Measurements from ENCODE around the gene PCDHGA1. TPM values are rescaled to one million over a fixed set of nuclear protein-coding genes. Genes with fewer than 3 reads are reported as not detected.
"Not testable (repeated sequence)": the region's sequence is repeated elsewhere in the genome, so short reads cannot be mapped to it uniquely, and the experiment has no call there.

The PCDHGA1 gene
- total and polyA plus RNA-seq, 4 experiments from 2014 or later = 0.58 to 0.78 TPM; not detected in 2

DNA sequence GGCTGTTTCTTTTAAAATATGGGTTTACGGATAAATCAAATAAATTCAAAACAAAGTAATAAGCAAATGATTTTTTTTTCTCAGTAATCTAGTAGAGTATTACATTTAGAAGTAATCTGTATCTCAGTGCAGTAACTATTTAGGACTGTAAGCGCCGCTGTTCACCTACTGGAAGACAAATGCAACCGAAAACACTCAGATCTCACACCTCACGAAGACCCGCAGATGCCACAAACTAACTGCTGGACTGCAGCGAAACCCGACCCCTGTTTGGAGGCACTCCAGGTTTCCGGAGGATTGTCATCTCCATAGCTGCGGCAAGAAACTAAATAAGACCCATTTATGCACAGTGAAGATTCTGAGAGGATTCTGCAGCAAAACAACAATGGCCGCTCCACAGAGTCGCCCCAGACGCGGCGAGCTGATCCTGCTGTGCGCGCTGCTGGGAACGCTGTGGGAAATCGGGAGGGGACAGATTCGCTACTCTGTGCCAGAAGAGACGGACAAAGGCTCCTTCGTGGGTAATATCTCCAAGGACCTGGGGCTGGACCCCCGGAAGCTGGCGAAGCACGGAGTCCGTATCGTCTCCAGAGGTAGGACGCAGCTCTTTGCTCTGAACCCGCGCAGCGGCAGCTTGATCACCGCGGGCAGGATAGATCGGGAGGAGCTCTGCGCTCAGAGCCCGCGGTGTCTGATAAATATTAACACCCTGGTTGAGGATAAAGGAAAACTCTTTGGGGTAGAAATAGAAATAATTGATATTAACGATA is 62.3 kb downstream of the PCDHGA1 start, which contains the start of gene PCDHGA8:
Gene PCDHGA8 (plus strand): TSS at position 205 of the 770 bp plus-strand sequence. CDS start 181 bp downstream, at position 386.
- no peak for DNase-seq
- Mint-ChIP-seq H3K9me3 (peaks cover 7 to 72% (median 61%) of the 10 kb centered on the region in 8 donors), H3K27me3 (peaks cover 43% of the 10 kb centered on the region in 2 donors), H3K36me3 (peaks cover 7 to 11% of the 10 kb centered on the region in 2 donors), H3K27ac (no peak within 1 kb of the TSS), H3K4me3 (peak within 1 kb of the TSS in 2 of 8 donors; percentile 1 to 17), H3K4me1 (peaks cover 0 to 4% (median 2%) of the 10 kb centered on the region in 4 donors)
- peaks cover 18% of the 10 kb centered on the region for H3K27me3 ChIP-seq (ENCODE audit: insufficient read depth, low read length)
- H3K4me1 ChIP-seq (ENCODE audit: insufficient read depth, low read length) = no peaks in the 10 kb centered on the region
- H3K27ac ChIP-seq (ENCODE audit: low read depth, low read length) = no peak within 1 kb of the TSS
- H3K9me3 ChIP-seq (ENCODE audit: control insufficient read depth in 1 of 2, low read length in 2 of 2) = no peaks in the 10 kb centered on the region
- ChIA-PET CTCF (ENCODE audit: partially characterized antibody) (interaction anchor here (0.8 to 1.1 kb wide), 2 partner anchors 14 to 121 kb away, joined by 3 to 4 read pairs; no protein-coding TSS in a partner anchor), POLR2A (ENCODE audit: partially characterized antibody) (no interaction called here)
- intact Hi-C loops (cut with micrococcal nuclease) = no loop called here
- H3K4me3 ChIP-seq (ENCODE audit: low read length in 2 of 2) = no peak within 1 kb of the TSS
- no peaks in the 10 kb centered on the region for H3K36me3 ChIP-seq (ENCODE audit: insufficient read depth, low read length)

DNA sequence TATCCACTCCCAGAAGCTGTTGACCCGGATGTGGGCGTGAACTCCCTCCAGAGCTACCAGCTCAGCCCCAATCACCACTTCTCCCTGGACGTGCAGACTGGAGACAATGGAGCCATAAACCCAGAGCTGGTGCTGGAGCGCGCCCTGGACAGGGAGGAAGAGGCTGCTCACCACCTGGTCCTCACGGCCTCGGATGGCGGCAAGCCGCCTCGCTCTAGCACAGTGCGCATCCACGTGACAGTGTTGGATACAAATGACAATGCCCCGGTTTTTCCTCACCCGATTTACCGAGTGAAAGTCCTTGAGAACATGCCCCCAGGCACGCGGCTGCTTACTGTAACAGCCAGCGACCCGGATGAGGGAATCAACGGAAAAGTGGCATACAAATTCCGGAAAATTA is 63.0 kb downstream of the PCDHGA1 start:
- Mint-ChIP-seq H3K27me3 (peaks cover 41% of the 10 kb centered on the region in 2 donors), H3K4me1 (peaks cover 0 to 3% (median 2%) of the 10 kb centered on the region in 4 donors), H3K9me3 (peaks cover 7 to 70% (median 62%) of the 10 kb centered on the region in 8 donors), H3K4me3 (peak overlapping the region in 1 of 8 donors; percentile 17), H3K36me3 (peaks cover 7 to 11% of the 10 kb centered on the region in 2 donors), H3K27ac (no peak overlapping the region)
- CTCF ChIA-PET (ENCODE audit: partially characterized antibody) = interaction anchor here (0.8 to 1.1 kb wide), 2 partner anchors 13 to 121 kb away, joined by 3 to 4 read pairs; no protein-coding TSS in a partner anchor
- POLR2A ChIA-PET (ENCODE audit: partially characterized antibody) = no interaction called here
- intact Hi-C loops (cut with micrococcal nuclease) = no loop called here
- Histone ChIP-seq H3K27ac (ENCODE audit: low read depth, low read length) (no peak overlapping the region), H3K27me3 (ENCODE audit: insufficient read depth, low read length) (peaks cover 18% of the 10 kb centered on the region), H3K9me3 (ENCODE audit: control insufficient read depth in 1 of 2, low read length in 2 of 2) (no peaks in the 10 kb centered on the region), H3K36me3 (ENCODE audit: insufficient read depth, low read length) (no peaks in the 10 kb centered on the region), H3K4me1 (ENCODE audit: insufficient read depth, low read length) (no peaks in the 10 kb centered on the region), H3K4me3 (ENCODE audit: low read length in 2 of 2) (no peak overlapping the region)
- no peak for DNase-seq

DNA sequence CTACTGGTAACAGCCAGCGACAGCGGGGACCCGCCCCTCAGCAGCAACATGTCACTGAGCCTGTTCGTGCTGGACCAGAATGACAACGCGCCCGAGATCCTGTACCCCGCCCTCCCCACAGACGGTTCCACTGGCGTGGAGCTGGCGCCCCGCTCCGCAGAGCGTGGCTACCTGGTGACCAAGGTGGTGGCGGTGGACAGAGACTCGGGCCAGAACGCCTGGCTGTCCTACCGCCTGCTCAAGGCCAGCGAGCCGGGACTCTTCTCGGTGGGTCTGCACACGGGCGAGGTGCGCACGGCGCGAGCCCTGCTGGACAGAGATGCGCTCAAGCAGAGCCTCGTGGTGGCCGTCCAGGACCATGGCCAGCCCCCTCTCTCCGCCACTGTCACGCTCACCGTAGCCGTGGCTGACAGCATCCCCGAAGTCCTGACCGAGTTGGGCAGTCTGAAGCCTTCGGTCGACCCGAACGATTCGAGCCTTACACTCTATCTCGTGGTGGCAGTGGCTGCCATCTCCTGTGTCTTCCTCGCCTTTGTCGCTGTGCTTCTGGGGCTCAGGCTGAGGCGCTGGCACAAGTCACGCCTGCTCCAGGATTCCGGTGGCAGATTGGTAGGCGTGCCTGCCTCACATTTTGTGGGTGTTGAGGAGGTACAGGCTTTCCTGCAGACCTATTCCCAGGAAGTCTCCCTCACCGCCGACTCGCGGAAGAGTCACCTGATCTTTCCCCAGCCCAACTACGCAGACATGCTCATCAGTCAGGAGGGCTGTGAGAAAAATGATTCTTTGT is 64.3 kb downstream of the PCDHGA1 start:
- CTCF ChIA-PET (ENCODE audit: partially characterized antibody) = interaction anchor here (1.0 to 3.7 kb wide), 2 partner anchors 19 to 164 kb away, joined by 7 to 16 read pairs; partner anchors contain the start of gene PCDHGA10

DNA sequence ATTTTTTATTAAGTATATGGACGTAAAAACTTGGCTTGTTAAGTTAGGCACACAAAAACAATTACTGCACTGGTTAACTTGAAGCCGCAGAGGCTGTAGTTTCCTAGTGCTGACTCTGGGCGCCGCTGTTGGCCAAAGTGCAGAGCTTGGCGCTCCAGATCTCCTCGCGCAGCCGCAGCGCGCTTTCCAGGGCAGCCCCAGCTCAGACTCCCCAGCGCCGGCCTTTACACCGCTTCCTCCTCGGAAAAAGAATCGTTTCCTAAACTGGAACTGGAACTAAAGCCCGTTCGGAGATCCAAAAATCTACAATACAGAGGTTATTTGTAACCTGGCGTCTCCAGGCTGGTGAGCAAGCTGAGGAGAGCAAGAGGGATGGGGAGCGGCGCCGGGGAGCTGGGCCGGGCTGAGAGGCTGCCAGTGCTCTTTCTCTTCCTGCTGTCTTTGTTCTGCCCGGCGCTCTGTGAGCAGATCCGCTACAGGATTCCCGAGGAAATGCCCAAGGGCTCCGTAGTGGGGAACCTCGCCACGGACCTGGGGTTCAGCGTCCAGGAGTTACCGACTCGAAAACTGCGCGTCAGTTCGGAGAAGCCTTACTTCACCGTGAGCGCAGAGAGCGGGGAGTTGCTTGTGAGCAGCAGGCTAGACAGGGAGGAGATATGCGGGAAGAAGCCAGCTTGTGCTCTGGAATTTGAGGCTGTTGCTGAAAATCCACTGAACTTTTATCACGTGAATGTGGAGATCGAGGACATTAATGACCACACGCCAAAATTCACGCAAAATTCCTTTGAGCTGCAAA is 67.6 kb downstream of the PCDHGA1 start, which contains the start of gene PCDHGB5:
Gene PCDHGB5 (plus strand): TSS at position 192 of the 796 bp plus-strand sequence. CDS start 181 bp downstream, at position 373.
- POLR2A ChIA-PET (ENCODE audit: partially characterized antibody); H3K4me1 ChIP-seq (ENCODE audit: insufficient read depth, low read length); H3K36me3 ChIP-seq (ENCODE audit: insufficient read depth, low read length); H3K9me3 ChIP-seq (ENCODE audit: control insufficient read depth in 1 of 2, low read length in 2 of 2); H3K27ac ChIP-seq (ENCODE audit: low read depth, low read length); H3K4me3 ChIP-seq (ENCODE audit: low read length in 2 of 2); H3K4me1 Mint-ChIP-seq; intact Hi-C loops (cut with micrococcal nuclease): not testable (repeated sequence)
- peaks cover 2 to 62% (median 52%) of the 10 kb centered on the region in 8 donors for H3K9me3 Mint-ChIP-seq
- peaks cover 42 to 49% of the 10 kb centered on the region in 2 donors for H3K27me3 Mint-ChIP-seq
- H3K4me3 Mint-ChIP-seq = peak within 1 kb of the TSS in 7 of 8 donors; percentile 21 to 72 (median 44)
- DNase-seq = peak in 3 of 5 donors; percentile 38 to 41 (median 39)
- H3K36me3 Mint-ChIP-seq = peaks cover 11 to 12% of the 10 kb centered on the region in 2 donors
- H3K27ac Mint-ChIP-seq = peak within 1 kb of the TSS in 1 of 7 donors; percentile 19
- CTCF ChIA-PET (ENCODE audit: partially characterized antibody) = interaction anchor here (1.2 to 3.7 kb wide), 3 partner anchors 16 to 166 kb away, joined by 4 to 16 read pairs (median 9); partner anchors contain the start of gene PCDHGA10
- peaks cover 10% of the 10 kb centered on the region for H3K27me3 ChIP-seq (ENCODE audit: insufficient read depth, low read length)

More for the DNA sequence above, 64.3 kb downstream of the PCDHGA1 start:
- H3K27me3 ChIP-seq (ENCODE audit: insufficient read depth, low read length) = peaks cover 15% of the 10 kb centered on the region
- H3K4me1 ChIP-seq (ENCODE audit: insufficient read depth, low read length); H3K9me3 ChIP-seq (ENCODE audit: control insufficient read depth in 1 of 2, low read length in 2 of 2); H3K4me3 ChIP-seq (ENCODE audit: low read length in 2 of 2); H3K36me3 Mint-ChIP-seq; H3K36me3 ChIP-seq (ENCODE audit: insufficient read depth, low read length); intact Hi-C loops (cut with micrococcal nuclease); POLR2A ChIA-PET (ENCODE audit: partially characterized antibody); H3K4me1 Mint-ChIP-seq; H3K4me3 Mint-ChIP-seq; H3K27ac Mint-ChIP-seq; H3K27ac ChIP-seq (ENCODE audit: low read depth, low read length); DNase-seq: not testable (repeated sequence)
- H3K27me3 Mint-ChIP-seq = peaks cover 43 to 45% of the 10 kb centered on the region in 2 donors
- H3K9me3 Mint-ChIP-seq = peaks cover 3 to 71% (median 62%) of the 10 kb centered on the region in 8 donors

DNA sequence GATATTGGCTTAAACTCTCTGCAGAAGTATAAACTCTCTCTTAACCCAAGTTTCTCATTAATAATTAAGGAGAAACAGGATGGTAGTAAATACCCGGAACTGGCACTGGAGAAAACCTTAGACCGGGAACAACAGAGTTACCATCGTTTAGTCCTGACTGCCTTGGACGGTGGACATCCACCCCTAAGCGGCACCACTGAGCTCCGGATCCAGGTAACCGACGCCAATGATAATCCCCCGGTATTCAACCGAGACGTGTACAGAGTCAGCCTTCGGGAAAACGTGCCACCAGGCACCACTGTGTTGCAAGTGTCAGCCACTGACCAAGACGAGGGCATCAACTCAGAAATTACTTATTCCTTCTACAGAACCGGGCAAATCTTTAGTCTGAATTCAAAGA is 68.3 kb downstream of the PCDHGA1 start:
- intact Hi-C loops (cut with micrococcal nuclease) = no loop called here
- Histone ChIP-seq H3K9me3 (ENCODE audit: control insufficient read depth in 1 of 2, low read length in 2 of 2) (peaks cover 0 to 4% of the 10 kb centered on the region in 2 donors), H3K27ac (ENCODE audit: low read depth, low read length) (no peak overlapping the region), H3K4me1 (ENCODE audit: insufficient read depth, low read length) (no peaks in the 10 kb centered on the region), H3K36me3 (ENCODE audit: insufficient read depth, low read length) (no peaks in the 10 kb centered on the region), H3K4me3 (ENCODE audit: low read length in 2 of 2) (no peak overlapping the region), H3K27me3 (ENCODE audit: insufficient read depth, low read length) (peaks cover 10% of the 10 kb centered on the region)
- DNase-seq = no peak
- H3K27me3 Mint-ChIP-seq = peaks cover 39 to 53% of the 10 kb centered on the region in 2 donors
- H3K36me3 Mint-ChIP-seq = peaks cover 9 to 12% of the 10 kb centered on the region in 2 donors
- H3K27ac Mint-ChIP-seq = peak overlapping the region in 1 of 7 donors; percentile 19
- H3K4me3 Mint-ChIP-seq = peak overlapping the region in 2 of 8 donors; percentile 6 to 29
- H3K9me3 Mint-ChIP-seq = peaks cover under 1 to 62% (median 53%) of the 10 kb centered on the region in 8 donors
- H3K4me1 Mint-ChIP-seq = peaks cover 0 to 4% (median 0%) of the 10 kb centered on the region in 4 donors
- POLR2A ChIA-PET (ENCODE audit: partially characterized antibody) = no interaction called here
- CTCF ChIA-PET (ENCODE audit: partially characterized antibody) = interaction anchor here (2.1 kb wide), 1 partner anchor 165 kb away, joined by 9 read pairs; no protein-coding TSS in a partner anchor

DNA sequence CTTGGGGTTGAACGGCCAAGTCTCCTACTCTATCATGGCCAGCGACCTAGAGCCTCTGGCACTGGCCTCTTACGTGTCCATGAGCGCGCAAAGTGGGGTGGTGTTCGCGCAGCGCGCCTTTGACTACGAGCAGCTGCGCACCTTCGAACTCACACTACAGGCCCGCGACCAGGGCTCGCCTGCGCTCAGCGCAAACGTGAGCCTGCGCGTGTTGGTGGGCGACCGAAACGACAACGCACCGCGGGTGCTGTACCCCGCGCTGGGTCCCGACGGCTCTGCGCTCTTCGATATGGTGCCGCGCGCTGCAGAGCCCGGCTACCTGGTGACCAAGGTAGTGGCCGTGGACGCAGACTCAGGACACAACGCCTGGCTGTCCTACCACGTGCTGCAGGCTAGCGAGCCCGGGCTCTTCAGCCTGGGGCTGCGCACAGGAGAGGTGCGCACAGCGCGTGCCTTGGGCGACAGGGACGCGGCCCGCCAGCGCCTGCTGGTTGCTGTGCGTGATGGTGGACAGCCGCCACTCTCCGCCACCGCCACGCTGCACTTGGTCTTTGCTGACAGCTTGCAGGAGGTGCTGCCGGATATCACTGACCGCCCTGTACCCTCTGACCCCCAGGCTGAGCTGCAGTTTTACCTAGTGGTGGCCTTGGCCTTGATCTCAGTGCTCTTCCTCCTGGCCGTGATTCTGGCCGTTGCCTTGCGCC is 69.4 kb downstream of the PCDHGA1 start:
- Histone ChIP-seq H3K36me3 (ENCODE audit: insufficient read depth, low read length) (no peaks in the 10 kb centered on the region), H3K4me1 (ENCODE audit: insufficient read depth, low read length) (no peaks in the 10 kb centered on the region), H3K27ac (ENCODE audit: low read depth, low read length) (no peak overlapping the region), H3K4me3 (ENCODE audit: low read length in 2 of 2) (no peak overlapping the region), H3K9me3 (ENCODE audit: control insufficient read depth in 1 of 2, low read length in 2 of 2) (peaks cover 0 to 4% of the 10 kb centered on the region in 2 donors), H3K27me3 (ENCODE audit: insufficient read depth, low read length) (peaks cover 10% of the 10 kb centered on the region)
- Mint-ChIP-seq H3K4me3 (no peak overlapping the region), H3K4me1 (peaks cover 0 to 4% (median 0%) of the 10 kb centered on the region in 4 donors), H3K27ac (no peak overlapping the region), H3K27me3 (peaks cover 46 to 56% of the 10 kb centered on the region in 2 donors), H3K36me3 (peaks cover 8 to 9% of the 10 kb centered on the region in 2 donors), H3K9me3 (peaks cover 4 to 62% (median 53%) of the 10 kb centered on the region in 8 donors)
- no peak for DNase-seq
- POLR2A ChIA-PET (ENCODE audit: partially characterized antibody) = no interaction called here
- intact Hi-C loops (cut with micrococcal nuclease) = no loop called here
- CTCF ChIA-PET (ENCODE audit: partially characterized antibody) = no interaction called here
